ENCODE measurements around the gene MYO18B.

MYO18B gene

GRCh38 chr22:25964961-25965730, 223.2 kb downstream of the MYO18B start:
- no peak for TF ChIP-seq CTCF (IDR thresholded peaks at IDR 0.05; ENCODE audit: low read depth, low read length)
- no peak overlapping the region for H3K4me3 ChIP-seq (ENCODE audit: low read depth, low read length)

- no peak overlapping the region for H3K4me3 ChIP-seq (ENCODE audit: low read depth, low read length)
- no peak for TF ChIP-seq CTCF (IDR thresholded peaks at IDR 0.05; ENCODE audit: low read depth, low read length)
Observed at GRCh38 chr22:25966448-25966913, 224.5 kb downstream of the MYO18B start.

- H3K4me3 ChIP-seq (ENCODE audit: low read depth, low read length) = no peak overlapping the region
- TF ChIP-seq CTCF (IDR thresholded peaks at IDR 0.05; ENCODE audit: low read depth, low read length) = no peak
Observed at GRCh38 chr22:25969286-25969685, 227.3 kb downstream of the MYO18B start.

GRCh38 chr22:25969901-25970300, 227.9 kb downstream of the MYO18B start:
- no peak for TF ChIP-seq CTCF (IDR thresholded peaks at IDR 0.05; ENCODE audit: low read depth, low read length)
- no peak overlapping the region for H3K4me3 ChIP-seq (ENCODE audit: low read depth, low read length)

GRCh38 chr22:25970374-25970911, 228.5 kb downstream of the MYO18B start:
- no peak for TF ChIP-seq CTCF (IDR thresholded peaks at IDR 0.05; ENCODE audit: low read depth, low read length)
- no peak overlapping the region for H3K4me3 ChIP-seq (ENCODE audit: low read depth, low read length)

- H3K4me3 ChIP-seq (ENCODE audit: low read depth, low read length) = no peak overlapping the region
- no peak for TF ChIP-seq CTCF (IDR thresholded peaks at IDR 0.05; ENCODE audit: low read depth, low read length)
Observed at GRCh38 chr22:25970999-25971811, 229.2 kb downstream of the MYO18B start.

GRCh38 chr22:25972397-25972796, 230.4 kb downstream of the MYO18B start:
- H3K4me3 ChIP-seq (ENCODE audit: low read depth, low read length) = no peak overlapping the region
- TF ChIP-seq CTCF (IDR thresholded peaks at IDR 0.05; ENCODE audit: low read depth, low read length) = no peak

All from WI38 (cell line).